ENCODE results near the gene SPNS2.
"Not testable (repeated sequence)": the region's sequence is repeated elsewhere in the genome, so short reads cannot be mapped to it uniquely, and the experiment has no call there.

Gene SPNS2

DNA sequence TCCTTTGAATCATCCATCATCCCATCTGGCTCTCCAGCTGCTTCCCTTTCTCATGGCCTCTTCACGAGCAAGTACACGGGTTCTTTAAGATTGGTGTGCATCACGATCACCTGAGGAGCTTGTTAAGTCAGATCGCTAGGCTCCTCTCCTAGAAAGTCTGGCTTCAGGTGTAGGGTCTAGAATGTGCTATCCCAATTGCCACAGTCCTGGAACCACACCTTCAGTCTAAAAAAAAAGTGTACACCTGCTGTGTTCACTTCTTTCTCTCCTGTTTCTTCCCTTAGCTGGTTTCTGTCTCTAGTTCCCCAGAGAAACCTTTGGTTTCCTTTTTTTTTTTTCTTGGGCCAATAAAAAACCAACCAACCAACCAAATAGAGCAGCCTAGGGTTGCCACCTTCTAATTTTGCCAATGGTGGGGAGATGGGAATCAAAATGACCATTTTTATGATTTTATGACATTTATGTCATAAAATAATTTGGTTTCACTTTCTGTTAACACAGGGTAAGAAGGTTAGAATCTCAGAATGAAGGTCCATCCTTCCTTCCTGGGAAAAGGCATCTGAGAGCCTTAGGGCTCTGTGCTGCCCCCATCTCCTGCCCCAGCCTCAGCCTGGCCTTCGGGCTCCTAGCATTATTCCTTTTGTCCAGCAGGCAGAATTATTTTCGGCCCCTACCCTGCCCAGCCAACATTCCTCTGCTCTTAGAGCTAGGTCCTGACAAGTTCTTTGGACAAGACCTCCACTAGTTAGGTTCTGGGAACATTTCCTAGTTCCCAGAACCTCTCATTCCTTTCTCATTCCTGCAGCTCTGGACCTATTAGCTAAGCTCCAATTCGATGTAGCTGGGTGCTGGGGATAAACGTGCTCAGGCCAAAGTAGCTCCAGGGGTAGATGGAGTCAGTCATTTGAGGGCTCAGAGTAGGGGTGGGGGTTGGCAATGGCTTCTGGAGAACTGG is 63.6 kb downstream of the SPNS2 start:
- DNase-seq (ENCODE audit: extremely low read depth in 1 of 2, low read depth in 1 of 2), result no peak

DNA sequence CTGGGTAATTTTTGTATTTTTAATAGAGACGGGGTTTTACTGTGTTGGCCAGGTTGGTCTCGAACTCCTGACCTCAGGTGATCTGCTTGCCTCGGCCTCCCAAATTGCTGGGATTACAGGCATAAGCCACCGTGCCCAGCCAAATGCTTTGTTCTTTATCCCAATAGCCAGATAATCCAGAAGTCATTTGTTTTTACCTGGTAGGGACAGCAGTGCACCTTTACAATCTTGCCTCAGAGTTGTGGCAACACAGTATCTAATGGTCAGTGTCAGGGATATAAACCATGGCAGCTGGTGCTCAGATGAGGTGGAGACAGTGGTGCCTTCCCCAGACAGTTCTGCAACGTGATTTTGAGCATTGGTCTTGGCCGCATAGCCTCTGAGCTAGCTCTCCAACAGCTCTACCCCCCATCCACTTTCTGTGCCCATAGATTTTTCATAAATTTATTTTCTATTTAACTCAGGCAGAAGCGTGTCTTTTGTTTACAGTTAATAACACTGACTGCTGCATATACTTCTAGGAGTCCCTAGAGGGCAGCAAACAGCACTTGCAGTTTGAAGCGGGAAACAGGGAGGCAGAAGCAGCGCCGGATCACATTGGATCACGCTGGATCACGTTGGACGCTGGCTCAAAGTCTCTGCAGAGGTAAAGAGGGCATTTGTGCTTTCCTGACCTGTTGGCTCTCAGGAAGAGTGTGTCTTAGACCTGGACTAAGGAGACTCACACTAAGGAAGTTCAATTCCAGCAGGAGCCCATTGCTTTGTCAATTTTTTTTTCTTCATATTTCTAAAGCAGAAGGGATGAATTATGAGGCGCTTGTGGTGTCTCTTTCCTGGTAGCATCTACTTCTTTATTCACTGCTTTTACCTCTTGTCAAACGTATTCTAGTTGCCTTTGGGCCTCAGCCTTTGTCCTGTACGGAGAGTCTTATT is 66.8 kb downstream of the SPNS2 start:
- peak in 1 of 2 donors; percentile 14 for DNase-seq (ENCODE audit: extremely low read depth in 1 of 2, low read depth in 1 of 2)

DNA sequence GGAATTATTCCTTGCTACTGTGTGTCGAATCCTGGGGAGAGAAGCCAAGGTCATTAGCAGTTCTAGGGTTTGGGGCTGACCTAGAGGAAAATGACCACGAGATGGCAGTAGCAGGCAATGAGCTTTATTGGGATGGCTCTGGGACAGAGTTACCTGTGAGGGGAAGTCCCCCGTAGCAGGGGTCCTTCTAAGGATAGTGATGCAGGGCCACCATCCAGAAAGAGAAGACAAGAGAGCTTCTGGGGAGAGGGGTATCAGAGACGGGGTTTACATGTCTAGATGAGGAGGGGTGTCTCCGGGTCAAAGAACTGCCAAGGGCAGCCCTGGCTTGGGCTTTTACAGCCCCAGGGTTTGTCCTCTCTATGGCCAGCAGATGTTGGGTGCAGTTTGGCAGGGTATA is 68.1 kb downstream of the SPNS2 start:
- no peak for DNase-seq (ENCODE audit: extremely low read depth in 1 of 2, low read depth in 1 of 2)

DNA sequence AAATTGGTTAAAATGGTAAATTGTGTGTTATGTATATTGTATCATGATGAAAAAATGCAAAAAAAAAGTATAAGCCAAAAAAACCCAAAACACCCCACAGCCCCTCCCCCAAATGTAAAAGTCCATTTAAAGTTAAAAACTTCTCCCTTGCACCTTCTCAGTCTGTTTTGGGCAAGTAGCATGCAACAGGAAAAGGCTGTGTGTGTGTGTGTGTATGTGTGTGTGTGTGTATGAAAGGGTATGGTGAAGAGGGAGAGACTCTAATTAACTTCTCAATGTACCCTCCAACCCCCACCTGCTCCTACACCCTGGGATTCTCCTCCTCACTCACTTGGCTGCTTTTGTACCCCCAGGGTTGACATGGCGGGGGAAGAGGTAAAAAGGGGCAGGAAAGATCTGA is 70.9 kb downstream of the SPNS2 start:
- DNase-seq (ENCODE audit: extremely low read depth in 1 of 2, low read depth in 1 of 2), result no peak

DNA sequence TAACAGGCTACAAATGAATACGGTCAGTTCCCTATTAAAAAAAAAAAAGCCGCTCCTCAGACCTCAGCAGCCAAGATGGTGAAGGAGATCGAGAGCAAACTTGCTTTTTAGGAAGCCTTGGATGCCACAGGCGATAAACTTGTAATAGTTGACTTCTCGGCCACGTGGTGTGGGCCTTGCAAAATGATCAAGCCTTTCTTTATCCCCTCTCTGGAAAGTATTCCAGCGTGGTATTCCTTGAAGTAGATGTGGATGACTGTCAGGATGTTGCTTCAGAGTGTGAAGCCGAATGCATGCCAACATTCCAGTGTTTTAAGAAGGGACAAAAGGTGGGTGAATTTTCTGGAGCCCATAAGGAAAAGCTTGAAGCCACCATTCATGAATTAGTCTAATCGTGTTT is 73.5 kb downstream of the SPNS2 start:
- no peak for DNase-seq (ENCODE audit: extremely low read depth in 1 of 2, low read depth in 1 of 2)

DNA sequence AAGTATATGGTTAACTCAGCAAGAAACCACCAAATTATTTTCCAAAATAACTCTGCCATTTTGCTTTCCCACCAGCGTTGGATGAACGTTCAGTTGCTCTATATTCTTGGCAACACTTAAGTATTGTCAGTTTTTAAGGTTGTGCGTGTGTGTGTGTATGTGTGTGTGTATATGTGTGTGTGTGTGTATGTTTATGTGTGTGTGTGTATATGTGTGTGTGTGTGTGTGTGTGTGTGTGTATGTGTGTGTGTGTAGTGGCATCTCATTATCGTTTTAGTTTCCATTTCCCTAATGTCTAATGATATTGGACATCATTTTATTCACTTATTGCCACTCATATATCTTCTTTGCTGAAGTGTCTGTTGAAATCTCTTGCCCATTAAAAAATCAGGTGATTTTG is 74.4 kb downstream of the SPNS2 start:
- DNase-seq (ENCODE audit: extremely low read depth in 1 of 2, low read depth in 1 of 2), result no peak

DNA sequence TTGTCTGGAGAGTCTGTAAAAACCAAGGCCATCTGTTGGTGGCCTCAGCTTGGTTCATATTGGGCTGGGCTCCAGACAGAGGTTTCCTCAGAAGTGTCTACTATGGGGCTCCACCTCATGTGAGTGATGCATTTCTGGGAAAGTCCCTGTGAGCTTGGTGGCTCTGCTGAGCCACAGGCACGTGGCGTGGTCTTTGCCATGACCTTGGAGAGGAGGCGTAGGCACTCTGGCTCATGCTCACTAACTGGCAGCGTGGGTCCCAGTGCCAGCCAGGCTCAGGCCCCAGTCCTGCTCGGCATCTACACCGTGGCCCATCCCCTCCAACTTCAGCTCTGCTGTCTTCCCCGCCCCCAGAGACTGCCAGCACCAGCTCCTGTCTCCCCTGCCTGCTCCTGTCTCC is 75.0 kb downstream of the SPNS2 start:
- DNase-seq (ENCODE audit: extremely low read depth in 1 of 2, low read depth in 1 of 2), result no peak

DNA sequence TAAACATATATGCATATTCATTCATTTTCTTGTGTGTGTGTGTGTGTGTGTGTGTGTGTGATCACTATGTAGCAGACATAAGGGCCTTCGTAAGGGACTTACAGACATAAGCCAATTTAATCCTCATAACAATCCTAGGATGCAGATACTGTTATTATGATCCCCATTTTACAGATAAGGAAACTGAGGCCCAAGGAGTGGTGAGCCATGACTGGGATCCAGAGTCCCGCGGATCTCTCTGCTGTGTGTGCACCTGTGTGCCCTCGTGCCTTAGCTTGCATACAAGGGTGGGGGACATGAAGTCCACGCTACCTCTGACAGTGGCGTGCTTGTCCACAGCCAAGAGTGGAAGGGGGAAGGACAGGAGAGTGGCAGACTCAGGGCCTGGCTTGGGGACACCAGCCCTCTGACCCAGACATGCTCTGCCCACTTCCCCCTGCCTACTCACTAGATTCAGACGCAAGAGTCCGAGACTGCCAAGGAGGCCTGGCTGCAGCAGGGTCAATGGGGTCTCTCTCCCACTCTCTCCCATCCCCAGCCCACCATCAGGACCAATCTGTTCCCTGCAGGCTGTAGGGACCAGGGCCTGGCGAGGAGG is 75.9 kb downstream of the SPNS2 start:
- no peak for DNase-seq (ENCODE audit: extremely low read depth in 1 of 2, low read depth in 1 of 2)

DNA sequence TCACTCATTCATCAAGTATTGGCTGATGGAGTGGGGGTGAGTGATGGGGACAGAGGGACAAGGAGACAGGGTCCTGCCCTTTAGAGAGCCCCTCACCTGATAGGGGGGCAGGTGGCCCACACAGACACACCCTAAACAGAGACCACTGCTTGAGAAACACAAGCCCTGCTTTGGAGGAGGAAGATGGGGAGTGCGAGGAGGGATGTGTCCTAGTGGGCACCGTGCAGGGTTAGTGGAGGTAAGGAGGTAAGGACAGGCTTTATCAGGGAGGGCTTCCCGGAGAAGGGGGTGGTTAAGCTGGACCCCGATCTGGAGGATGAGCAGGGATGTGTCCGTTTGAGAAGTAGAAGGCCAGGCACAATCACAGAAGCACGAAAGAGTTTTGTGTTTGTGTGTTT is 77.5 kb downstream of the SPNS2 start:
- DNase-seq (ENCODE audit: extremely low read depth in 1 of 2, low read depth in 1 of 2), result no peak

DNA sequence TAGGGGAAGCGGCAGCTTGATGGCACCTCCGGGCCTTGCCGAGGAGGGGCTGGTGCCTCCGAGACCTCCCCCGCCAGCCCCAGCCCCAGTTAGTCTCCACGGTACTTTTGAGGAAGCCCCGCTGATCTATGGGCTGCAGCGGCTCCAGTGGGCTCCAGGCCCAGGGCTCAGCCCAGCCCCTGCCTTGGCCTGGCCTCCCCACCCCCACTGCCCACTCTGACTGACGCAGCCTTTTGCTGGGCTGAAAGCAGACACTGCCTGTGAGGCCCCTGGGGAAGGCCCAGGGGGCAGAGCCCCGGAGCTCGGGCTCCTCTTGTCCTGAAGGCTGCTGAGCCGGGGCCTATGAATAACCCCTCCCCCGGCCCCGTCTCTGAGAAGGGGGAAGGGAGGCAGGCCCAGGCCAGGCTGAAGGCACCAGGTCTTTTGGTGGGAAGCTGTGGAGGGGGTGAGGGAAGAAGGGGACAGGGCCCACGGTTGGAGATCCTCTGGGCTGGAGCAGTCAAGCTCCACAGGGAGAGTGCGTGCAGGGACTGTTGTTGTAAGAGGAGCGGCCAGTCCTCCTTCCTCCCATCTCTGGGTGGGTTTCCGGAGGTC is 78.1 kb downstream of the SPNS2 start:
- no peak for DNase-seq (ENCODE audit: extremely low read depth in 1 of 2, low read depth in 1 of 2)

DNA sequence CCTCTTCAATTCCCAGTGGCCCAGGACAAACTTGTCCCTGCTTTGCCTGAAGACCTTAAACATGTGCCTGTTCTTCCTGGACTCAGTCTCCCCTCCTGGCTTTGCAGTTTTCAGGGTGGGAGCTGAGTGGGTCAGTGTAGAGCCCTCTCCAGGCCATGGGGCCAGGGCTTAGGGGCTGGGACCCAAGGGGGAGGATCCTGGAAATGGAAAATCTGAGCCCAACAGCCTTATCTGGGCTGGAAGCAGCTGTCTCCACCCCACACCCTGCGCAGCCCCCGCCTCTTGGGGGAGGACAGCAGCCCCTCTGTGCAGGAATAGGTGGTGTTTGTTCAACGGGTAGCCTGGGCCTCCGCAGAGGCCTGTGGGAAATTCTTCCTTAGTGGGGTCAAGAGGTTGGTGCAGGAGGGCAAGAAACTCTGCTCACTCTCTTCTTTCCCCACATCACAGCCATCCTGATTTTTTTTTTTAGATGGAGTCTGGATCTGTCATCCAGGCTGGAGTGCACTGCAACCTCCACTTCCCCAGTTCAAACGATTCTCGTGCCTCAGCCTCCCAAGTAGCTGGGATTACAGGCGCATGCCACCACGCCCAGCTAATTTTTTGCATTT is 78.8 kb downstream of the SPNS2 start:
- no peak for DNase-seq (ENCODE audit: extremely low read depth in 1 of 2, low read depth in 1 of 2)

DNA sequence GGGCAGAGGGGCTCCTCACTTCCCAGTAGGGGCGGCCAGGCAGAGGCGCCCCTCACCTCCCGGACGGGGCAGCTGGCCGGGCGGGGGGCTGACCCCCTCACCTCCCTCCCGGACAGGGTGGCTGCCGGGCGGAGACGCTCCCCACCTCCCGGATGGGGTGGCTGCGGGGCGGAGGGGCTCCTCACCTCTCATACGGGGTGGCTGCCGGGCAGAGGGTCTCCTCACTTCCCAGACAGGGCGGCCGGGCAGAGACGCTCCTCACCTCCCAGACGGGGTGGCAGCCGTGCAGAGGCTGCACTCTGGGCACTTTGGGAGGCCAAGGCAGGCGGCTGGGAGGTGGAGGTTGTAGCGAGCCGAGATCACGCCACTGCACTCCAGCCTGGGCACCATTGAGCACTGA is 79.7 kb downstream of the SPNS2 start:
- not testable (repeated sequence) for DNase-seq (ENCODE audit: extremely low read depth in 1 of 2, low read depth in 1 of 2)

DNA sequence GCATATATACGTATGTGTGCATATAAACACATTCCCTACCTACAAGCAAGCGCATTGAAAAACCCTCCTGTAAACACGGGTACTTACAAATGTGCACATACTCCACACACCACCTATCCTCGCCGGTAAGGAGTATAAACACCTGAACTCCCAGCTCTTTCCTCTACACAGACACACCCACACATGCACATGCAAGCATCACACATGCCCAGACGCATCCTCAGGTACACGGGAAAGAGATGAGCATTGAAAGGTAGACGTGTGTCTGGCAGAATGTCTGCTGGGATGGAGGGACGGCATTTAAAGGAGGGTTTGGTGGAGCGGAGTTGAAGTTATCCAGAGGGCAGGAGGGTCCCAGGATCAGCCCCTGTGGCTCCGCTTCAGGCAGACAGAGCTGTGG is 81.0 kb downstream of the SPNS2 start:
- DNase-seq (ENCODE audit: extremely low read depth in 1 of 2, low read depth in 1 of 2), result no peak

DNA sequence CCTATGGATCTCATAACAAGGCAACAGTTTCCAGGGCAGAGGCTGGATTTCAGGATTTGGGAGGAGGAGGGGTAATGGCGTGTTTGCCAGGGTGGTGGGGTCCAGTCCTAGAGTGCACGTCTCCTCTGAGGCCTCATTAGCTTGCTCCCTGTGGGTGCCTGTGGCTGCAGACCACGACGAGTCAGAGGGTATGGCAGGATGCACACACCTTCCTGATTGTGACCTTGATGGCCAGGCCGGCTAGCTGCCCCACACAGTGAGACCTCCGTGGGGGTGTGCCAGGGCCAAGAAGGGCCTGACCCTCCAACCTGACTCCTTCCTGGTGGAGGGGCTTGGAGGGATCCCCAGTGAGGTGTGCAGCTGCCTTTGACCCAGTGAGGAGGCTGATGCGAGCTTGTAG is 81.6 kb downstream of the SPNS2 start:
- DNase-seq (ENCODE audit: extremely low read depth in 1 of 2, low read depth in 1 of 2), result no peak

DNA sequence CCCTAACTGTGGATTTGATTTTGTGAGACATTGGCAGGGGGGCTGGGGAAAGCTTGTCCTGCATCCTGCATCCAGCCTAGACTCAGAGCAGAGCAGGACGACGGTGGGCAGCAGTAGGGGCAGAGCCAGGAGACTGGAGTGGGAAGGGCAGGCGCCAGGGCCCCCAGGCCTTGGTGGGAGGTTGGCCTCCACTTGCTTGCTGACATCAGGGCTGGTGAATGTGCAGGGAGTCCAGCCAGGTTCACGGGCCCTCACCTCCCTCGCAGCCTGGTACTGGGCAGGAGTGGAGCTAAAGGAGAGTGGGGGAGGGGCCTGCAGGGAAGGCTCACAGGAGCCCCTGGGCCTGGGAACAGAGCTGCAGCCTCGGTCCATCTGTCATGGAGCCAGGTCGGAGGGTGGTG is 83.4 kb downstream of the SPNS2 start:
- DNase-seq (ENCODE audit: extremely low read depth in 1 of 2, low read depth in 1 of 2), result no peak

DNA sequence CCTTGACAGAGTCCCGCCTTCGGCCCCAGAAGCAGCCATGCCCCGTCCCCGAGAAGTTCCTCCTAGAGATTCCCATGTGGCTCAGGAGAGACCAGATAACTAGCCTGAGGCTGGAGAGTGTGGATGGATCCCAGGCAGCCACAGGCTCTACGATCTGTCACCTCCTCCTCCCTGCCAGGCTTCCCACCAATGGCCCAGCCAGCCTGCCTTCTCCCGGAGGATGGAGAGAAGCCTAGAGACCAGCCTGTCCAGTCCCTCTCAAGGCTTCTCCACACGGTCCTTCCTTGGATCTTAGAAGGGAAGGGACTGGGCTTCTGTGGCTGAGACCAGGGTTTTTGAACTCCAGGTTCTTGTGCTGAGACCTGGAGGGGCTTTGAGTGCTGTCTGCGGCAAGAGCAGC is 84.0 kb downstream of the SPNS2 start:
- no peak for DNase-seq (ENCODE audit: extremely low read depth in 1 of 2, low read depth in 1 of 2)

DNA sequence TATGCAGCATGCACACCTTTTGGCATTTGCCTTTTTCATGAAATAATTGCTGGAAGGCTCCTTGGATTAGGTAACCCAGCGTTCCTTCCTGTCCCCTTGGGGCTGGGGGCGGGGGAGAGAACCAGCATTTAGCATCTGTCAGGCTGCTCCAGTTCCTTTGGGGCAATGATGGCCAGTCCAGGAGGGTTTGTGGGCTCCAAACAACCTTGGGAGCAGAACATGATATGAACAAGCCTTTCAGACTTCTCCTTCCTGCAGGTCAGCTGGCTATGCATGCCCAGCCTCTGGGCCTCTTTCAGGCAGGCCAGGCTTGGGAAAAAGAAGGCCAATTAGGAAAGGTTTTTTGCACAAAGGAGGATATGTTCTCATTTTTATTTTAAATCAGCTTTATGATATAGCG is 84.5 kb downstream of the SPNS2 start:
- DNase-seq (ENCODE audit: extremely low read depth in 1 of 2, low read depth in 1 of 2), result no peak

DNA sequence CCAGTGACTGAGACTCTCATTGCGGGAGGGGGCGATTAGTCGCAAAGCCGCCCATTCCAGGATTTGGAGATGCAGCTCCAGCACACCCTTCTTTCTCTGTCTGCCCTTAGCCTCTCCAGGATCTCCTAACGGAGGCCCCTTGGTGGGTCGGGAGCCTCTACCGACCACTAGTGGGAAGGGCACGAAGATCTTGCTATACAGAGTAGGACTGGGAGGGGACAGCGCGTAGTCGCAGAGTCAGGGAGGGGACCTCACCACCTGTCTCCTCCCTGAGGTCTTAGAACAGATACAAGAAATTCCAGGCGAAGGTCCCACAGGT is 85.1 kb downstream of the SPNS2 start:
- no peak for DNase-seq (ENCODE audit: extremely low read depth in 1 of 2, low read depth in 1 of 2)

DNA sequence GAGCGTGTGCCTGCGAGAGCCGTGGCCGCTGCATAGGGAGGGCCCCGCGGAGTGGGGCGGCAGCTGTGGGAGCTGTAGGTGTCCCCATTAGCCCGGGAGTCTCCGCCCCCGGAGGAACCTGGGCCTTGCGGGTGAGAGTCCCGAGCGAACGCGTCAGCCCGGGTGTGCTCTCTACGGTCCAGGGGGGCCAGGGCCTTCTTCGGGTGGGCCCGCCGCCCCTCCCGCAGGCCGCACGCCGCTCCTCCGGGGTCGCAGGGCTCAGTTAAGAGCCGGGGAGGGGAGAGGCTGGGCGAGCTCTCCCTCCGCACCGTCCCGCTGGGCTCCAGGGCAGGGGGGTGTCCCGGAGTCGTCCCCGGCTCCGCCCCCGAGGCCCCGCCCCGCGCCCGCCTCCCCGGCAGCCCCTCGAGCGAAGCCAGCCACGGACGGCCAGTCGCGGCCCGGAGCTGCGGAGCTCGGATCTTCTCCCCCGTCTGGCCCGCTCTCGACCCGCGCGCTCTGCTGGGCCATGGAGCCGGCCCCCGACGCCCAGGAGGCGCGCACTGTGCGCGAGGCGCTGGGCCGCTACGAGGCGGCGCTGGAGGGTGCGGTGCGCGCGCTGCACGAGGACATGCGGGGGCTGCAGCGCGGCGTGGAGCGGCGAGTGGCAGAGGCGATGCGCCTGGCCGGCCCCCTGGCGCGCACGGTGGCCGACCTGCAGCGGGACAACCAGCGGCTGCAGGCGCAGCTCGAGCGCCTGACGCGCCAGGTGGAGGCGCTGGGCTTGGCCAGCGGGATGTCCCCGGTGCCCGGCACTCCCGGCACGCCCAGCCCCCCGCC is 85.6 kb downstream of the SPNS2 start, which contains the start of gene SMTNL2:
SMTNL2 (plus strand) TSS at position 429 of the 816 bp plus-strand sequence; CDS start at position 506, 77 bp downstream.
- DNase-seq (ENCODE audit: extremely low read depth in 1 of 2, low read depth in 1 of 2), result peak in 1 of 2 donors; percentile 13

Measured in activated CD8-positive, alpha-beta memory T cell treated with anti-CD3 and anti-CD28 coated beads for 1 hour (primary cell).